Raji (cell line): Measurements from ENCODE around the gene HELZ.

Experiments used
- POLR2A ChIP-seq: IDR thresholded peaks from 2 replicates; pipeline ENCODE4 v1.6.1; 2011; ENCODE audit warnings: low read depth, low read length, control low read depth; ENCODE audit not compliant: insufficient read depth

Gene HELZ

DNA sequence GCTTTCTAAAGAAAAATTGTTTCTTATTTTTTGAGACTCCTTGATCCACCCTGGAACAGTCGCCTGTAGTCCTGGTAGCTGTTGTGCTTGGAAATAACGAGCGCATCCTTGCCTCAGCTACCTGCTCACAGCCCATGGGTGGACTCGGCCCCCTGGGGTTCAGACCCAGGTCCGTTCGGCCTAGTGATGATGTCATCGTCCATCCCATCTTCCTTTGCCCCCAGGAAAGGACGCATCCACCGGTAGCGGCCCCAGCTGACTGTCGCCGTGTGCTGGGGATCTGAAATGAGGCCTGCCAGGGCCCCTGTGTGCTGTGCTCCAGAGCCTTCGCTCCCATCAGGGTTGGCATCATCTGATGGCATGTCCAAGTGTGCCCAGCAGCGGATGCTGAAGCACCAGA lies 212.6 kb downstream of the HELZ start:
- TF ChIP-seq POLR2A, result no peak

DNA sequence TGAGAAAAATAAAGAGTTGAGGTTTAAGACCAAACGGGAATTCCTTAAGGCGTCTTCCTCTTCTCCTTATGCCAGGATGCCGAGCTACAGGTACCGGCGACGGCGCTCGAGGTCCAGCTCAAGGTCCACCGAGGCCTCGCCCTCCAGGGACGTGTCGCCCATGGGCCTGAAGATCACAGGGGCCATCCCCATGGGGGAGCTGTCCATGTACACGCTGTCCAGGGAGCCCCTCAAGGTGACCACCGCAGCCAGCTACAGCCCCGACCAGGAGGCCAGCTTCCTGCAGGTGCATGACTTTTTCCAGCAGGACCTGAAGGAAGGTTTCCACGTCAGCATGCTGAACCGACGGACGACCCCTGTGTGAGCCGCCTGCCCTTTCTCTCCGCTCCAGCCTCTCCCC lies 214.4 kb downstream of the HELZ start:
- TF ChIP-seq POLR2A, result no peak

DNA sequence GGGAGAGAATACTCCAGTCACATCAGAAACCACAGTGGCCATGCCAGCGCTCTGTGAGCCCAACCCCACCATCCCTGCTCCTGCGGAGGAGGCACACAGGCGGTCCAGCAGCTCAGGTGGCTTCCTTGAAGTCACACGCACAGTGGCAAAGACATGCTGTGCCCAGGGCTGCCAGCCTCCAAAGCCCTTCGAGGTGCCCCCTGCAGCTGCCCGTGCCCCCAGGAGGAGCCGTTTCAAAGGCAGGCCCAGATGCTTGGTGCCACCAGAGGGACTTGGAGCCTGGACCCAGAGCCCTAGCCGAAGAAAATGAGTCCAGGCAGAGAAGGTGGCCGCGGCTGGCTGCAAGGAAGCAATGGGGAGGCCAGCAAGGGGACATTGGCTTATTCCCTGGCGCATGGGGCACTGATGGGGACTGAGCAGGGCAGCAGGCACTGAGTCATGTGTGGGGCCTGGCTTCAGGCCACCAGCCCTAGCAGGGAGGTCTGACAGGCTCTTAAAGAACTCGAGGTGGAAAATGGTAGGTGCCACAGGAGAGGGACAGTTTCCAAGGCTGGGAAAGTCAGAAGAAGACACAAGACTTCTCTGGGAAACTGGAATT lies 217.9 kb downstream of the HELZ start:
- TF ChIP-seq POLR2A, result no peak

DNA sequence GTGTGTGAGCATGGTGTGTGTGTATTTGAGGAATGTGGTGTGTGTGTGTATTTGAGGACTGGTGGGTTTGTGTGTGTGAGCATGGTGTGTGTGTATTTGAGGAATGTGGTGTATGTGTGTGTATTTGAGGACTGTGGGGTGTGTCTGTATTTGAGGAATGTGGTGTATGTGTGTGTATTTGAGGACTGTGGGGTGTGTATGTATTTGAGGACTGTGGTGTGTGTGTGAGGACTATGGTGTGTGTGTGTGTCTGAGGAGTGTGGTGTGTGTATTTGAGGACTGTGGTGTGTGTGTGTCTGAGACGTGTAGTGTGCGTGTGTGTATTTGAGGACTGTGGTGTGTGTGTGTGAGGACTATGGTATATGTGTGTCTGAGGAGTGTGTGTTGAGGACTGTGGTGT lies 218.7 kb downstream of the HELZ start:
- TF ChIP-seq POLR2A, result no peak

DNA sequence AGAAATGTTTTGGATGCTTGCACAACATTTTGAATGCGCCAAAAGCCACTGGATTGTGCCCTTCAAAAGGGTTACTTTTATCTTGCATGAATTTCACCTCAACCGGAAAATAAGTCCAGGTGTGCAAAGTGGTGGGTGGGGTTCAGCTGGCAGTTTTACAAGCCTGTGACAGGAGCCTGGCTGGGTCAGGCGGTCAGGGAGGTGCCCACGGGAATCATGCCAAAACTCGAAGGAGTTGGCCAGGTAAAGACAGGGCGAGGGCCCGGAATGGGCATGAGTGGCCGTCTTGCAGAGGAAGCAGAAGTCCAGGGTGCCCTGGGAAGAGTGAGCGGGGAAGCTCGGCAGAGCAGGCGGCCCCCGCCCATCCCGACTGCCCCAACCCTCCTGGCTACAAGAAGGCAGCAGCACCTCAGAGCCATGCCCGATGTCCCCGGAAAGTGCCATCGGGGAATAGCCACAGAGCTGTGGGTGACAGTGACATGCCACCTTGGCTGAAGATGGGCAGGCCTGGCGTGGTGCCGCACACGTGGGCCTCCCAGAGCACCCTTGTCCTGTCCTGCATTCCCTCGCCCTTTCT lies 219.7 kb downstream of the HELZ start:
- no peak for TF ChIP-seq POLR2A

DNA sequence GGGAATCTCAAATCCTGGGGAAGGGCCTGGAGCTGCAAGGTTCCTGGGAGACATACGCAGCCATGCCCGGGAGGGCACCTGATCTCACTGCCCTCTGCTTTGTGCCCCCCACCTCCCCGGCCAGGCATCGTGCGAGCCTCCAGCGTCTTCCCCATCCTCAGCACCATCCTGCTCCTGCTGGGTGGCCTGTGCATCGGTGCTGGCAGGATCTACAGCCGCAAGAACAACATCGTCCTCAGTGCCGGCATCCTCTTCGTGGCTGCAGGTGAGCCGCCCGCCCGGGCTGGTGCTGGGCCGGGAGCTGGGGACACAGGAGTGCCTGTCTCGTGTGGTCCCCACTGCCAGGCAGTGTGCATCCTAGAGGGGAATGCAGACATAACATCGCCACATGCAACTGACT lies 220.3 kb downstream of the HELZ start:
- TF ChIP-seq POLR2A, result no peak

DNA sequence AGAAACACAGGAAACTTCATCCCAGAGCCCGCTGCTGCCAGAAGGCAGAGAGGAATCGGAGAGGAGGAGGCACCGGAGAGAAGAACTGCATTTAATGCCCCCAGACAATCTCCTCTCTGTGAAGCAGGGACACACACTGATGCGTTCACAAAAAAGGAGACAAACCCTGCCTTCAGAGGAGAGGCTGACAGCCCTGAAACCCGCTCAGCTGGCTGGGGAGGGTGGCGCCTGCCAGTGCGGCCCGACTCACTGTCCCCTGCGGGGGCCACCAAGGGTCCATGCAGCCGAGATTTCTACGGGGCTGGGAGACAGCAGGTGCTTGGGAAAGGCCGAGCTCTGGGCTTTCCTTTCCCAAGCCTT lies 222.6 kb downstream of the HELZ start:
- TF ChIP-seq POLR2A, result no peak

DNA sequence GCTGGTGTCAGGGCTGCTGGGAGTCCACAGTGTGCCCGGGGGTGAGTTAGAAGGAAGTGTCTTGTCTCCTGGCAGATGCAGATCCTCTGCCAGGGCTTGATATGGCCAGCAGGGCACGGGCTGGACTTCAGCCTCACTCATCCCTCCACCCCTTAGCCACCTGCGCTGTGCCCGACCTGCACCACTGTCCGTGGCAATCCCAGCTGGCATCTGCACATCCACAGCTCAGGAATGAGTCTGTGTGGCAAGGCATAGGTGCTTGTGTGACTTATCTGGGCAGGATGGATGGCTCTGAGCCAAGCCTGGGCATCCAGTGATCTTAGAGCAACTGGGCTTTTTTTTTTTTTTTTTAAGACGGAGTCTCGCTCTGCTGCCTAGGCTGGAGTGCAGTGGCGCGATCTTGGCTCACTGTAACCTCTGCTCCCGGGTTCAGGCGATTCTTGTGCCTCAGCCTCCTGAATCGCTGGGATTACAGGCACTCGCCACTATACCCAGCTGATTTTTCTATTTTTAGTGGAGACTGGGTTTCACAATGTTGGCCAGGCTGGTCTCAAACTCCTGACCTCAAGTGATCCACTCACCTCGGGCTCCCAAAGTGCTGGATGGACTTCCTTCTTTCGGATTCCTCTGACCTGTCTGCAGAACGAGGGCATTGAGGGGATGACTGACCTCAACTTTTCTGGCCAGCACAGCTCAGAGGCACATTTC lies 223.1 kb downstream of the HELZ start:
- TF ChIP-seq POLR2A, result no peak

DNA sequence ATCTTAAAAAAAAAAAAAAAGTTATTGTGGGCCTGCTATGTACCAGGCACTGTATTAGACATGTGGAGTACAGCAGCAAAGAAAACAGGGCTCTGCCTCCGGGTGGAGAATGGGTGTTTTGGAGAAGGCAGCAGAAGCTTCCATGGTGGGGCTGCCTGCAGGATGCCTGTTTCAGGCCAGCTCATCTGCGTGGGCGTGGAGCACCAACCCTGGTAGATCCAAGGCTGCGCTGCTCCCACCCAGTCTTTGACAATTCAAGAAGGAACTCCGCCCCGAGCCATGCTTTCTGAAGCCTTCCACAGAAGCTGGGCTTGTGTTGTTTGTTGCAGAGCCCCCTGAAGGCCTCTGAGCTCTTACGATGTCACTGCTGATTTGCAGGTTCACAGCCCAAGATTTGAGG lies 223.8 kb downstream of the HELZ start:
- no peak for TF ChIP-seq POLR2A
